ENCODE results near the gene MCHR1.

DNA sequence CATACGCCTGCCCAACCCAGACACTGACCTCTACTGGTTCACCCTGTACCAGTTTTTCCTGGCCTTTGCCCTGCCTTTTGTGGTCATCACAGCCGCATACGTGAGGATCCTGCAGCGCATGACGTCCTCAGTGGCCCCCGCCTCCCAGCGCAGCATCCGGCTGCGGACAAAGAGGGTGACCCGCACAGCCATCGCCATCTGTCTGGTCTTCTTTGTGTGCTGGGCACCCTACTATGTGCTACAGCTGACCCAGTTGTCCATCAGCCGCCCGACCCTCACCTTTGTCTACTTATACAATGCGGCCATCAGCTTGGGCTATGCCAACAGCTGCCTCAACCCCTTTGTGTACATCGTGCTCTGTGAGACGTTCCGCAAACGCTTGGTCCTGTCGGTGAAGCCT is 2.2 kb downstream of the MCHR1 start:
- TF ChIP-seq, protein P1, sequence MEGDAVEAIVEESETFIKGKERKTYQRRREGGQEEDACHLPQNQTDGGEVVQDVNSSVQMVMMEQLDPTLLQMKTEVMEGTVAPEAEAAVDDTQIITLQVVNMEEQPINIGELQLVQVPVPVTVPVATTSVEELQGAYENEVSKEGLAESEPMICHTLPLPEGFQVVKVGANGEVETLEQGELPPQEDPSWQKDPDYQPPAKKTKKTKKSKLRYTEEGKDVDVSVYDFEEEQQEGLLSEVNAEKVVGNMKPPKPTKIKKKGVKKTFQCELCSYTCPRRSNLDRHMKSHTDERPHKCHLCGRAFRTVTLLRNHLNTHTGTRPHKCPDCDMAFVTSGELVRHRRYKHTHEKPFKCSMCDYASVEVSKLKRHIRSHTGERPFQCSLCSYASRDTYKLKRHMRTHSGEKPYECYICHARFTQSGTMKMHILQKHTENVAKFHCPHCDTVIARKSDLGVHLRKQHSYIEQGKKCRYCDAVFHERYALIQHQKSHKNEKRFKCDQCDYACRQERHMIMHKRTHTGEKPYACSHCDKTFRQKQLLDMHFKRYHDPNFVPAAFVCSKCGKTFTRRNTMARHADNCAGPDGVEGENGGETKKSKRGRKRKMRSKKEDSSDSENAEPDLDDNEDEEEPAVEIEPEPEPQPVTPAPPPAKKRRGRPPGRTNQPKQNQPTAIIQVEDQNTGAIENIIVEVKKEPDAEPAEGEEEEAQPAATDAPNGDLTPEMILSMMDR (conservative IDR thresholded peaks at IDR 0.05), result no peak
- TF ChIP-seq ZFX (IDR thresholded peaks at IDR 0.05), result no peak
